Measurements from ENCODE around the gene VAV3.

VAV3 gene

DNA sequence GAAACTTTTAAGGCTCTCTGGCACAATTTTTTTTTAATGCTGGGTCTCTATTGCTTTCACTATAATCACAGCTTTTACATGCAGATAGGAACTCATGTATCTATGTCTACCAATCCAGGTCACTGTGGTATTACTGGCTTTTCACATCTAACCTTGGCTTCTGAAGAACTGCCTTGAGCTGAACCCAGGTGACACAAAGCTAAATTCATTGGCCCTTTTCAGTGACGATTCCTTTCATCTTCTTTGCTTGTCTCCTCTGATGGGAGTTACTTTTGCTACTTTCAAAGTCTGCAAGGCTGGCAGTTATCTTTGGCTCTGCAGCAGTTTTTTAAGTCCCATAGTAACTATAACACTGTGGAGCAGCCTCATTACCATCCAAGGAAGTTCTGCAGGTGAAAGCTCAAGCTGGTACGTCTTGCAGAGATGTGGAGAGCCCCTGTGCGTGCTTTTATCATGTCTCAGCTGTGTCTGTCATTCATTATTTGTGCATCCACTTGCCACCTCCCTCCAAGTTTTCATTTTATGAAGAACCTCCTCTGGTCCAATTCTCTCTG, 364.3 kb downstream of the VAV3 start:
- H3K4me3 ChIP-seq (ENCODE audit: low read depth, low read length): no peak overlapping the region
- TF ChIP-seq, protein P1, sequence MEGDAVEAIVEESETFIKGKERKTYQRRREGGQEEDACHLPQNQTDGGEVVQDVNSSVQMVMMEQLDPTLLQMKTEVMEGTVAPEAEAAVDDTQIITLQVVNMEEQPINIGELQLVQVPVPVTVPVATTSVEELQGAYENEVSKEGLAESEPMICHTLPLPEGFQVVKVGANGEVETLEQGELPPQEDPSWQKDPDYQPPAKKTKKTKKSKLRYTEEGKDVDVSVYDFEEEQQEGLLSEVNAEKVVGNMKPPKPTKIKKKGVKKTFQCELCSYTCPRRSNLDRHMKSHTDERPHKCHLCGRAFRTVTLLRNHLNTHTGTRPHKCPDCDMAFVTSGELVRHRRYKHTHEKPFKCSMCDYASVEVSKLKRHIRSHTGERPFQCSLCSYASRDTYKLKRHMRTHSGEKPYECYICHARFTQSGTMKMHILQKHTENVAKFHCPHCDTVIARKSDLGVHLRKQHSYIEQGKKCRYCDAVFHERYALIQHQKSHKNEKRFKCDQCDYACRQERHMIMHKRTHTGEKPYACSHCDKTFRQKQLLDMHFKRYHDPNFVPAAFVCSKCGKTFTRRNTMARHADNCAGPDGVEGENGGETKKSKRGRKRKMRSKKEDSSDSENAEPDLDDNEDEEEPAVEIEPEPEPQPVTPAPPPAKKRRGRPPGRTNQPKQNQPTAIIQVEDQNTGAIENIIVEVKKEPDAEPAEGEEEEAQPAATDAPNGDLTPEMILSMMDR (IDR thresholded peaks at IDR 0.05; ENCODE audit: low read depth, low read length, missing control alignments): no peak
- in situ Hi-C loops (cut with HindIII; ENCODE audit: low sequenced_read_pairs): no loop called here
- DNase-seq (ENCODE audit: low read depth): no peak

DNA sequence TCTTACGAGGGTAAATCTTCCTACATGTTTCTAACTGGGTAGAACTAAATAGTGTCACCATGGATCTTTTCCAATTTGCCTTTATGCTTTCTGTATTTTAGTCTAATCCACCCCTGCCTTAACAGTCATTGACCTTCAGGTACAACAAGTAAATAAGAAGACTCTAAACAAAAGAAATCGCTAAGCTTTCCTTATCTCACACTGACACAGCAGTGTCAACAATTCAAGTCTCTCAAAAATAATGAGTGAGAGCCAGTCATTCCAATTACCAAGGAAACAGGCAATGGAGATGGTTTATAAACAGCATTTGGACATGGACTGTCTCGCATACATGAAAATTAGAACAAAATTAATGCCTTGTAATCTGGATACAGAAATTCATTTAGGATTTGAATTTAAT, 365.8 kb downstream of the VAV3 start:
- H3K4me3 ChIP-seq (ENCODE audit: low read depth, low read length): no peak overlapping the region
- TF ChIP-seq, protein P1 (IDR thresholded peaks at IDR 0.05; ENCODE audit: low read depth, low read length, missing control alignments): no peak
- in situ Hi-C loops (cut with HindIII; ENCODE audit: low sequenced_read_pairs): no loop called here
- DNase-seq (ENCODE audit: low read depth): no peak

DNA sequence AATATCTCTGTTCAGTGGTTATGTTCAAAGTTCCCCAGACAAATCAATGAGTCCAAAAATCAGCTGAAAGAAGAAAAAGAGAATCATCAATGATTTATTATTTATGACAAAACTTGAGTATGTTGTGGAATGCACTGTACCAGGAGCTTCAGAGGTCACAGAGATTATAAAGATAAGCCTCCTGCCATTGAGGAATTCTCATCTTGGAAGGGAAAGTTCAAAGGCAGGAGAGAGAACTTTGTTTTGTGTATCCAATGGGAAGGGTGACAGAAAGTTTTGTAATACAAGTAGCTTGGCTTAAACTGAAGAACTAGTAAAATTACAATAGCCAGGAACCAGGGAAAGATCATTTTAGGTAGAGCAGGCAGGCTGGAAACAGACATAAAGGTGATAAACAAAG, 367.7 kb downstream of the VAV3 start:
- in situ Hi-C loops (cut with HindIII; ENCODE audit: low sequenced_read_pairs): no loop called here
- no peak for DNase-seq (ENCODE audit: low read depth)
- TF ChIP-seq, protein P1 (IDR thresholded peaks at IDR 0.05; ENCODE audit: low read depth, low read length, missing control alignments): no peak
- H3K4me3 ChIP-seq (ENCODE audit: low read depth, low read length): no peak overlapping the region

DNA sequence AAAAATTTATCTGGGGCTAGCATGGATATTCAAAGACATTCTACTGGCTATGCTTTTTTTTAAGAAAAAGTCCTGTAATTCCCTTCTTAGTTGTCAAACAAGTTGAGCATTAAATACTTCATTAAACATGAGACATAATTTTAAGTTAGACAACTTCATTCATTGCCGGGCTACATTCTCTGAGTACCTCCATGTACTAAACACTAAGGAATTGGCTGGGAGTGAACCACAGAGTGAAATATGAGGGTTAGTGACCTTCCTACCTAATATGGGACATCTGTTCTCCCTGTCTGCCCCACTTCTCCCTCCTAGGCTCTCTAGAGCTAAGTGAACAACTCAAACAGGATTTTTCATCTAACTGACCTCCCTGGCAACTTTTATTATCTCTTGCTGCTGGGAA, 370.4 kb downstream of the VAV3 start:
- DNase-seq (ENCODE audit: low read depth): no peak
- in situ Hi-C loops (cut with HindIII; ENCODE audit: low sequenced_read_pairs): no loop called here
- no peak overlapping the region for H3K4me3 ChIP-seq (ENCODE audit: low read depth, low read length)
- TF ChIP-seq, protein P1 (IDR thresholded peaks at IDR 0.05; ENCODE audit: low read depth, low read length, missing control alignments): no peak

DNA sequence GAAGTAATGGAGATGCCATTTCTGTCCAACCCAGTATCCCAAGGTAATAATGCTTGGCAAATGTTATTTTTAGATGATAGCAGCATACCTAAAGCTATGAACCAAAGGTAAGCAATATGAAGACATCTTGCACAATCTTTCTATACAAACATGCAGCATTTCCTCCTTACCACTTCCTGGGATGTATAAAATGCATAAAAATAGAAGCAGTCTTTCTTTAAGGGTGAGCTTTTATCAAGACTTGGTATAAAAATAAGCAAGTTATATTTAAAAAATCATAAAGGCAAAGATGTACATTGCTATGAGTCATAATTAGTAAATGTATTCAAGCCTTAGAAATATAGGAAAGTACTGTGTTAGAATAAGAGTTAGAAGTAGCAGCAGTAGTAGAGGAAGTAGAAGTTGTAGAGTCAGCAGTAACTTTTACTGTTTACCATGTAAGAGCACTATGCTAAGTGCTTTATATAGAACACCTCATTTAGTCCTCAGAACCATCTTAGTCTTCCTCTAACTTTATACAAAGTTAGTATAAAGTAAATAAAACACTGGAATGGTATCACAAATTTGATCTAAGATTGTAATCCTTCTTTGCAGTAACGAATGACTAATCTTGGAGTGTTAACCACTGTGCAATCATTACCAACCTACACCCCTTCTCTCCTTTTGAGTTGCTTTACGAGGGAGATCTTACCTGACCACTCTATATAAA, 371.3 kb downstream of the VAV3 start:
- no peak for DNase-seq (ENCODE audit: low read depth)
- TF ChIP-seq, protein P1 (IDR thresholded peaks at IDR 0.05; ENCODE audit: low read depth, low read length, missing control alignments): no peak
- no peak overlapping the region for H3K4me3 ChIP-seq (ENCODE audit: low read depth, low read length)
- in situ Hi-C loops (cut with HindIII; ENCODE audit: low sequenced_read_pairs): no loop called here

DNA sequence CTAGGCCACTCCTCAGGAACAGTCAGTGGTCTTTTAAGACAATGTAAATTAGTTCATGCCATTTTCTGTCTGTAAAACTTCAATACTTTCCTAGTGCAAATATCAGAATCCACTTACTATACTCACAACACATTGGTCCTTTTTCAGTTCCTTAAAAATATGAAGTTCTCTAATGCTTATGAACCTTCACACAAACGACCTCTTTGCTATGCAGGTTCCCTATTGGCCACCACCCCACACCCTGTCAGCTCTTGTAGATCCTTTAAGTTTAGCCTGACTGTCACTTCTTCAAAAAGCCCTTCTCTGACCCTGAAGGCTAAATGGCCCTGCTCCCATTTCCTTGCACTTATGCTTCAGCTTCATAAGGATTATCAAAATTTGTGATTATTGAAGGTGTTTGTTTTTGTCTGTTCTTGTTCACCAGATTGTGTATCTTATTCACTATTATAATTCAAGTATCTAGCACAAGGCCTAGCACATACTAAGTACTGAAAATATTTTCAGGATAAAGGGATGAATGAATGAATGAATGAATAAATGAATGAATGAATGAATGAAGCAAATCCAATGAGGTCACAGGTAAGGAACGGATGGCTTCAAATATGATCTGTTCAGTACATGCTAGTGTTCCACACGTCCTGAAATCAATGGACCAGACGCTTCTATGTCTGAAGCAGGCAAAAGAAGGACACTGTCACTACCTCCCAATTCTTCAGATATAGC, 373.9 kb downstream of the VAV3 start:
- no peak for DNase-seq (ENCODE audit: low read depth)
- in situ Hi-C loops (cut with HindIII; ENCODE audit: low sequenced_read_pairs): no loop called here
- TF ChIP-seq, protein P1 (IDR thresholded peaks at IDR 0.05; ENCODE audit: low read depth, low read length, missing control alignments): no peak
- no peak overlapping the region for H3K4me3 ChIP-seq (ENCODE audit: low read depth, low read length)
